Left renal pelvis (tissue), 4 donors: ENCODE measurements around the gene PRDX5. TPM values are rescaled to one million over a fixed set of nuclear protein-coding genes. Genes with fewer than 3 reads are reported as not detected.
"Not testable (repeated sequence)": the region's sequence is repeated elsewhere in the genome, so short reads cannot be mapped to it uniquely, and the experiment has no call there.

Experiments
- DNase-seq, 4 donors: peaks; one replicate each; pipeline ENCODE4 v3.0.0-alpha.2; 2013; ENCODE audit warnings: low read depth in 4 of 4, low spot score in 3 of 4
- polyA plus RNA-seq, 4 donors: library from polyadenylated mRNA; unstranded; fragments of 120-200 nt; gene quantifications; one replicate each; pipeline ENCODE4 v1.2.1, GENCODE V29; 2013; ENCODE audit not compliant: insufficient read length in 4 of 4

PRDX5 gene
- polyA plus RNA-seq, 4 donors: 156 to 230 (median 184) TPM

DNA sequence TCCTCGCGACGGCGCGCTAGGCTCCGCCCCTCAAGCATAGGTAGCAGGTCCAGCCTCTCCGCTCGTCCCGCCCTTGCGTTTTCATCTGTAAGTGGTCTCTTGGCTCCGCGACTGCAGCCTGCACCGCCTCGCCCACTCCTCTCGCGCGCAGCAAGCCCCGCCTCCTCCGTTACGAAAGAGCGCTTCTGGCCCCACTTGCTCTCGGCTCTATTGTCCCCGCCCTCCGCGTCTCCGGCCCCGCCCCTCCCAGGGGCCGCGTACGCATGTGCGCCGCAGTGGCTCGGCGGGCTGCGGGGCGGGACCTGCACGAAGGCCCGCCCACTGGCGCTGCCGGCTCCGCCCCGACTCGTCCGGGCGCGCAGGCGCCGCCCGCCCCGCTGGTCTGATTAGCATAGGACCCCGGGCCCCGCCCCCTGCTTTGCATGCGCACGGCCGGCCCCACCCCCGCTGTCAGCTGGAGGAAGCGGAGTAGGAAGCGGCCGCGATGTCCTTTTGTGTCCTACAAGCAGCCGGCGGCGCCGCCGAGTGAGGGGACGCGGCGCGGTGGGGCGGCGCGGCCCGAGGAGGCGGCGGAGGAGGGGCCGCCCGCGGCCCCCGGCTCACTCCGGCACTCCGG lies 12.7 kb upstream of the PRDX5 start, which contains the start of gene ESRRA:
ESRRA (plus strand) TSS at position 450 of the 616 bp plus-strand sequence. CDS start 1,656 bp downstream, outside the sequence.
- DNase-seq: peak; percentile 91 to 98 (median 96)

DNA sequence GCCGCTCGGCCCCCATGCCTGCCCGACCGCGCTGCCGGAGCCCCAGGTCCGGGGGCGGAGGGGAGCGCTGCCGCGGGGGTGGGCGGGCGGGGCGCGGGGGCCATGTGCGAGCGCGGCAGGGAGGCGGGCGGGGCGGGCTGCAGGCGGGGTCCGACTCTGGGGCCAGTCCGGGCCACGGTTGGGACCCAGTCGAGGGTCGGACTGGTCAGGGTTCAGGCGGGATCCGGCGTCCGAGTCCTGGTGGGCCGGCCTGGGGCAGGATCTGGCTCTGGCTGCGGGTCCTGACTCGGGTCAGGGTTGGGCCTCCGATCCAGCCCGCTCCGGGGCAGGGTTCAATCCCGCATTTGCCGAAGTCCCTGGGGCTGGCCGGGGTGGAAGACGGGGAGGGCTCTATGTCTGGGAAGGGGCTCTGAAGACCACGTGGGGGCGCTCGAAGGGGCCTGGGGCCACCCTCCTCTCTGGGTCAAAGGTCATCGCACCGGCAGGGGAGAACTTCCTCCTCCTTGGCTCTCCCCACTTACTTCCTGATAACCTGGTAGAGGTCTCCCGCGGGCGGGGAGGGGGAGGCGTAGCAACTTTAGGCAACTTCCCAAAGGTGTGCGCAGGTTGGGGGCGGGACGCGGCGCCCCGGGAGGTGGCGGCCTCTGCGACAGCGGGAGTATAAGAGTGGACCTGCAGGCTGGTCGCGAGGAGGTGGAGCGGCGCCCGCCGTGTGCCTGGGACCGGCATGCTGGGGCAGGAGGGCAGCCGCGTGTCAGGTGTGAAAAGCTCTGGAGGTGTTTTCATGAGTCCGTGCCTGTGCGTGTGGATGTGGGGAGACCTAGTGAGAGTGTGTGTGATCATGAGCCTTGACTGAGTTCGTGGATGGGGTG lies 12.0 kb upstream of the PRDX5 start:
- DNase-seq: no peak

DNA sequence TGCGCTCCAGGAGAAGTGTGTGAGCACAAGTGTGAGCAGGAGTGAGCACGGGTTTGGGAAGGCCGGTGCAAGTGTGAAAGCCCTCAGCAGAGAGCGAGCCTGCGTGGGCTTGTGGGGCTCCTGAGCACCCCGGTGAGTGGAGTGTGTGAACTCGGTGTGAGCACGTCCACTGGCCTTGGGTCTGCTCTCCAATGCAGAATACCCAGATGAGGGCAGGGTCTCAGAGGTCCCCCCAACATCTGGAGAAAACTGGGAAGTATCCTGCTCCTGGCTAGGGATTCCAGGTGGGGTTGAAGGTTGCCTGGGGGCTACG lies 11.4 kb upstream of the PRDX5 start:
- DNase-seq: no peak

DNA sequence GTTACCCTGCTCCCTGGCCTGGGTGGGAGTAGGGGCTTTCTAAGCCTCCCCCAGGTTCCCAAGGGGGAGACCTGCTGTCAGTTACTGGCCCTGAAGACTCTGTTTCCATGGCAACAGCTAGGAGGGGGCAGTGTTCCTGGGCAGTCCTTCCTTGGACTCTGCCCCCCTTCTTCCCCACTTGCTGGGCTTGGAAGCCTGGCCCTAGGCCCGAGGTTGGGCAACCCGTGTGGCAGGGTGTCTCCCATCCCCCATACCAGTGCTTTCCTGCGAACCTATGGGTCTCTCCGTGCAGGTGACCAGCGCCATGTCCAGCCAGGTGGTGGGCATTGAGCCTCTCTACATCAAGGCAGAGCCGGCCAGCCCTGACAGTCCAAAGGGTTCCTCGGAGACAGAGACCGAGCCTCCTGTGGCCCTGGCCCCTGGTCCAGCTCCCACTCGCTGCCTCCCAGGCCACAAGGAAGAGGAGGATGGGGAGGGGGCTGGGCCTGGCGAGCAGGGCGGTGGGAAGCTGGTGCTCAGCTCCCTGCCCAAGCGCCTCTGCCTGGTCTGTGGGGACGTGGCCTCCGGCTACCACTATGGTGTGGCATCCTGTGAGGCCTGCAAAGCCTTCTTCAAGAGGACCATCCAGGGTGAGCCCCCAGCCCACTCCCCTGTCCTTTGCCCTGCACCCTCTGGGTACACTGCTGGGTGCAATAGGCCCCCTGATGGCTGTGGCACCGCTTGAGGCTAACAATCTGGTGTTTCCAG lies 10.9 kb upstream of the PRDX5 start:
- no peak for DNase-seq

DNA sequence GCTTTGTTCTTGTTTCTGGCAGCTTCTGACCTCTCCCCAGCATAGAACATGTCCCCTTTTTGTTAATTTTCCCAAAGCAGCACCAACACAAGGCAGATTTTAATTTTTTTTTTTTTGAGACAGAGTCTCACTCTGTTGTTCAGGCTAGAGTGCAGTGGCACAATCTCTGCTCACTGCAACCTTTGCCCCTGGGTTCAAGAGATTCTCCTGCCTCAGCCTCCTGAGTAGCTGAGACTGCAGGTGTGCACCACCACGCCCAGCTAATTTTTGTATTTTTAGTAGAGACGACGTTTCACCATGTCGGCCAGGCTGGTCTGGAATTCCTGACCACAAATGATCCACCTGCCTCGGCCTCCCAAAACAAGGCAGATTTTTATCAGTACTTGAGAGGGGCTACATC lies 10.1 kb upstream of the PRDX5 start:
- DNase-seq: not testable (repeated sequence)

DNA sequence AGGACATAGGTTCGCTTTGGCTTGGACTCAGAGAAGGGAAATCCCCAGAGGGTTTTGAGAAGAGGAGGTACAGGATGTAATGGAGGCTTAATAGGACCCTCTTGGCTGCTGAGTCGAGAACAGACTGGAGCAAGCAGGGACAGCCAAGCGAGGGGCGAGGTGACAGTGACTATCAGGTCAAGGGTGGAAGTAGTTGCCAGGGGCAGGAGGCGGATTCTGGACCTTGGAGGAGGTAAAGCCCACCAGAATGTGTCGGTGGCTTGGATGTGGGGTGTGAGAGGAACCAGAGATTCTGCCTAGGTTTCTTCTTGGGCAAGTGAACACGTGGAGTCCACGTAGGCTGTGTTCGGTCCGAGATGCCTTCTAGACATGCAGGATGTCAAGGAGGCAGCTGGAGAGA lies 5.0 kb upstream of the PRDX5 start:
- DNase-seq: no peak

DNA sequence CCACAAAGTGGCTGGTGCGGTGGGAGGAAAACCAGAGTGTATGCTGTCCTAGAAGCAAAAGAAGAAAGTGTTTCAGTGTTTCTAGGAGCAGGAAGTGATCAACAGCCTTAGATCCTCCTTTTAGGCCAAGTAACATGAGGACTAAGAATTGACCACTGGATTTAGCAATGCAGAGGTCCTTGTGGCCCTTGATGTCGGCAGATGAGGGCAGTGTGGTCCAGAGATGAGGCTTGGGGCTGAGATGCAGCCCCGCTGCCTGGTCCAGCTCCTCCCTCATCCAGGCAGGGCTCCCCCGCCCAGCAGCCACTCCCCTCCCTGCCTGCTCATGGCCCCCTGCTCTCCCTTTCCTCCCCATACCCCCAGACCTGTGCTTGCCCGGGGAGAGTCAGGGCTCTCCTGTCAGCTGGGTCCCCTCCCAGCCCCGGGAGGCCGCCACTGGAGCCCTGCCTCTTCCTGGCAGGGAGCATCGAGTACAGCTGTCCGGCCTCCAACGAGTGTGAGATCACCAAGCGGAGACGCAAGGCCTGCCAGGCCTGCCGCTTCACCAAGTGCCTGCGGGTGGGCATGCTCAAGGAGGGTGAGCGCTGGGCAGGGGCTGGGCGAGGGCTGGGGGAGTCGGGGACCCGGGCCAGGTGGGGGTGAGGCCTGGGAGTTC lies 4.3 kb upstream of the PRDX5 start:
- DNase-seq: no peak

DNA sequence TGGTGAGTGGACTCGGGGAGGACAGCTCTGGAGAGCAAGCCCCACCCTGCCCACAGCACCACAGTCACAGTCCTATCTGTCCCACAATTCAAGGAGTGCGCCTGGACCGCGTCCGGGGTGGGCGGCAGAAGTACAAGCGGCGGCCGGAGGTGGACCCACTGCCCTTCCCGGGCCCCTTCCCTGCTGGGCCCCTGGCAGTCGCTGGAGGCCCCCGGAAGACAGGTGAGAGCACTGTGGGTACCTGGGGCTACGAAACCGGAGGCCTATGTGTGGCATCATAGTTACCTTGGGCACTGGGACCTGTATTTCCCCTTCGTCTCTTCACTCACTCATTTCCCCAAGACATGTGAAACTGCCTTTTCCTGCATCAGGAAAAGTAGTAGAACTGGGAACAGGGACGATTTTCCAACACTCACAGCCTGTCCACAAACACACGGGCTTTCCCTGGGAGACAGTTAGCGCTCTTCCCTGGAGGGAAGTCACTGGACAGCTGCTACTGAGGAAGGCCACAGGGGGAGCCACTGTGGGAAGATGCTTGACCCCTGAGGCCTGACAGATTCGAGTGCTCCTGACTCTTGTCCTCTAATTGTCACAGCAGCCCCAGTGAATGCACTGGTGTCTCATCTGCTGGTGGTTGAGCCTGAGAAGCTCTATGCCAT lies 3.6 kb upstream of the PRDX5 start:
- no peak for DNase-seq

DNA sequence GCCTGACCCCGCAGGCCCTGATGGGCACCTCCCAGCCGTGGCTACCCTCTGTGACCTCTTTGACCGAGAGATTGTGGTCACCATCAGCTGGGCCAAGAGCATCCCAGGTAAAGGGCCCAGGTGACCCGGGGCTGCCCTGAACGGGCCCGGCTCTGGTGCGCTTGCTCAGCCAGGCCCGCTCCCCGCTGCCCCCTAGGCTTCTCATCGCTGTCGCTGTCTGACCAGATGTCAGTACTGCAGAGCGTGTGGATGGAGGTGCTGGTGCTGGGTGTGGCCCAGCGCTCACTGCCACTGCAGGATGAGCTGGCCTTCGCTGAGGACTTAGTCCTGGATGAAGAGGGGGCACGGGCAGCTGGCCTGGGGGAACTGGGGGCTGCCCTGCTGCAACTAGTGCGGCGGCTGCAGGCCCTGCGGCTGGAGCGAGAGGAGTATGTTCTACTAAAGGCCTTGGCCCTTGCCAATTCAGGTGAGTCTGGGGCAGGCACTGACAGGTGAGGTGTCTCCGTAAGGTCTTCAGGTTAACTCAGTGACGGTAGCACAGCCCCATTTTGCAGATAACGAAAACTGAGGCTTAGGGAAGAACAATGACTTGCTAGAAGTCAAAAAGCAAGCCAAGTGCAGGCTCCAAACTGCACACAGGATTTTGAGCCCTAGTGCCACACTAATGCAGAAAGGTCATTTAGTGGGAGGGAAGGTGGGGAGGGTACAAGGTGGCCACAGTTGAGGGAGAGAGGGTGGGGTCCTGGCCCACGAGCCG lies 2.9 kb upstream of the PRDX5 start:
- DNase-seq: no peak

DNA sequence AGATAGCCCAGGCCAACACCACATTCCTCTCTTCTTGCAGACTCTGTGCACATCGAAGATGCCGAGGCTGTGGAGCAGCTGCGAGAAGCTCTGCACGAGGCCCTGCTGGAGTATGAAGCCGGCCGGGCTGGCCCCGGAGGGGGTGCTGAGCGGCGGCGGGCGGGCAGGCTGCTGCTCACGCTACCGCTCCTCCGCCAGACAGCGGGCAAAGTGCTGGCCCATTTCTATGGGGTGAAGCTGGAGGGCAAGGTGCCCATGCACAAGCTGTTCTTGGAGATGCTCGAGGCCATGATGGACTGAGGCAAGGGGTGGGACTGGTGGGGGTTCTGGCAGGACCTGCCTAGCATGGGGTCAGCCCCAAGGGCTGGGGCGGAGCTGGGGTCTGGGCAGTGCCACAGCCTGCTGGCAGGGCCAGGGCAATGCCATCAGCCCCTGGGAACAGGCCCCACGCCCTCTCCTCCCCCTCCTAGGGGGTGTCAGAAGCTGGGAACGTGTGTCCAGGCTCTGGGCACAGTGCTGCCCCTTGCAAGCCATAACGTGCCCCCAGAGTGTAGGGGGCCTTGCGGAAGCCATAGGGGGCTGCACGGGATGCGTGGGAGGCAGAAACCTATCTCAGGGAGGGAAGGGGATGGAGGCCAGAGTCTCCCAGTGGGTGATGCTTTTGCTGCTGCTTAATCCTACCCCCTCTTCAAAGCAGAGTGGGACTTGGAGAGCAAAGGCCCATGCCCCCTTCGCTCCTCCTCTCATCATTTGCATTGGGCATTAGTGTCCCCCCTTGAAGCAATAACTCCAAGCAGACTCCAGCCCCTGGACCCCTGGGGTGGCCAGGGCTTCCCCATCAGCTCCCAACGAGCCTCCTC lies 2.0 kb upstream of the PRDX5 start:
- not testable (repeated sequence) for DNase-seq

DNA sequence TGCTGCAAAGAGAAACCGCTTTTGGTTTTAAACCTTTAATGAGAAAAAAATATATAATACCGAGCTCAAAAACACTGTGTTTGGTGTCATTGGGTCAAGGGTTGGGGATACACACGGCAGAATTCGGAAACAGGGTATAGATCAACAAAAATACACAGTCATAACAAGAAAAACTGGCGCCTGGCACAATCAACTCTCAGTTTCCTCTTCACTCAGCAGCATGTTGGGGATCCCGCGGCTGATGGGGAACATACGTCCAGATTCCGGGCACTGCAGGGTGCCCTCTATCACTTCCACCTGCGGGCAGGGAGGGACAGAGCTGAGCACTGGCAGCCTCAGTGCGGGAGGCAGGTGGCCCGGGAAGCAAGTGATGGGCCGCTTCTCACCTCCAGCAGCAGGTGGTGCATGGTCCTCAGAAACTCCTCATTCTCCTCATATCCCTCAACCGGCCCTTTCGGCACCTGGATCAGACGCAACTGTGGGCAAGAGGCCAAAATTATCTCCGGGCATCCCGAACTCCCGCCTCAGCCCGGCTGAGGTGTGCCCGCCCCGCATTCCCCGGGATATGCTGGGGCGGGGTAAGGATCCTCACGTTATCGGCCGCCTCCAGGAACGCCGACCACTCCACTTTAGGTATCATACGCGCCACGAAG lies 1.1 kb upstream of the PRDX5 start:
- DNase-seq: no peak

DNA sequence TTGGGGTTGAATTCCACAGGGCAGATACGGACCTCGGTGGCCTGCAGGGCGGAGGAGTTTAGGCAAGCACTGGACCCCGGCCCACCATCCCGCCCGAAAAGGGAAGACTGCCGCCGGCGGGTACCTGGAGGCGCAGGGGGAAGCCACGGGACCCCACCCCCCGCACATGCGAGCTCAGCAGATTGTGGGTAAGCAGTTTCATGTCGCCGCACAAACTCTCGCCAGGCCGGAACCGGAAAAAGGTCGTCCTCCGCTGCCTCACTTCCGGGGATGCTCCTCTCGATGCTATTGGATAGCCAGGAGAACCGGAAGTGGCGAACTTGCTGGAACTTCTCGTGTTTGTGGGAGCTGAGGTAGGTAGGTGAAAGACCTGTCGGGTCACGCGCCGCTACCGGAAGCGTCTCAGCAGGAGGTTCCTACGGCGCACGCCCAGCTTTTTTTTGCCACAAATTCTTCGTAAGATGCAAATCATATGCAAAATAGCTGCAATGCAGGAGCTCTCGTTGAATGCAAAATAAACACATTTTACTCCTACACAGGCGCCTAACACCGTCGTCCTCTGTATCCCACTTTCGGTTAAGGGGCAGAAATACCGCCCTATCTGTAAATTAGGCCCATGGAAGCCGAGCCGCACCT lies 478 bp upstream of the PRDX5 start, which contains the start of gene TRMT112:
TRMT112 (minus strand) TSS at position 235 of the 636 bp plus-strand sequence; CDS start at position 202, 33 bp downstream.
- peak; percentile 86 to 94 (median 92) for DNase-seq

DNA sequence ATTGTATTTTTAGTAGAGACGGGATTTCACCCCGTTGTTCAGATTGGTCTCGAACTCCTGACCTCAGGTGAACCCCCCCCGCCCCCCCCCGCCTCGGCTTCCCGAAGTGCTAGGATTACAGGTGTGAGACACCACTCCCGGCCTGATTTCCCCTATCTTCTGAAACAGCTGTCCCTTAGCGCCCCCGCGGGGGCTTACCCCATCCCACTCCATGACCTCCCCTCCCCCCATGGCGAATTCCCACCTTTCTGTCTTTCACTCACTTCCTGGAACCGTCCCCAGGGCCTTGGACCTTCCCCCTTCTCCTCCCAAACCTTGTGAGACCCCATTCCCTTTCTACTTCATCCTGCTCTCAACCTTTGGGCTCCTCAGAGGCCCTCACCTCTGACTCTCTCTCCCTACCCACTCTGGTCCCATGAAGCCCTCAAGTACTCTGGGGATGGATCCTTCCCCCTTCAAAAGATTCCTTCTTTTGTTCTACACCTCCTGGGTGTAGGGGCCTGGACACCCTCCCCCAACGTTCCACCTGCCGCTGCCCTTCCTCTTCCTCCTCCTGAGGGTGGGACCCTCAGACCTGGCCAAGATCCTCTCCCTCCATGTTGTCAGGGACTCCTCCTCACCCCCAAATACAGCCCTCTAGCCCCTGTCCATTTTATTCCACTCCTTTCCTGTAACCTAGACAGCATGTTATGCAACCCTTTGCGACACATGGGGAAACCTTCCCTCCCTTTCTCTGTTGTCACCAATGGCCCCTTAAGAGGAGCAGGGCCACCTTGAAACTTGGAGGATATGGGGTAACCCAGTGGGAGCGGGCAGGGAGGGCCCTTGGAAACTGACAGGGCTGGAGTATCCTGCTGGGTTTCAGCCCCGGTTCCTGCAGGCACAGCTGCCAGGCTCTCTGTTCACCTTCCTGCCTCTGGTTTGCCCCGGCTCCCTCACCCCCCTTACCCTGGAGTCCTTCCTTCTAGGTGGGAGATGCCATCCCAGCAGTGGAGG lies 1.1 kb downstream of the PRDX5 start:
- no peak for DNase-seq

DNA sequence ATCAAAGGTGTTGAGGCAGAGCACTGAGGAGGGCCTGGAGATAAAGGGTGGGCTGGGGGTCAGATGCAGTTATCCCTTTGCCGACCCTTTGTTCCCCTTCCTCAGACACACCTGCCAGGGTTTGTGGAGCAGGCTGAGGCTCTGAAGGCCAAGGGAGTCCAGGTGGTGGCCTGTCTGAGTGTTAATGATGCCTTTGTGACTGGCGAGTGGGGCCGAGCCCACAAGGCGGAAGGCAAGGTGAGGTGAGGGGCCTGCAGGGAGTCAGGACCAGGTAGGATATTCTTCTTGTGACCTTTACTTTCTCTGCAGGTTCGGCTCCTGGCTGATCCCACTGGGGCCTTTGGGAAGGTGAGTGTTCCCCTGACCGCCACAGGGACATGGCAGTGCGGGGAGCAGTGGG lies 2.6 kb downstream of the PRDX5 start:
- no peak for DNase-seq

DNA sequence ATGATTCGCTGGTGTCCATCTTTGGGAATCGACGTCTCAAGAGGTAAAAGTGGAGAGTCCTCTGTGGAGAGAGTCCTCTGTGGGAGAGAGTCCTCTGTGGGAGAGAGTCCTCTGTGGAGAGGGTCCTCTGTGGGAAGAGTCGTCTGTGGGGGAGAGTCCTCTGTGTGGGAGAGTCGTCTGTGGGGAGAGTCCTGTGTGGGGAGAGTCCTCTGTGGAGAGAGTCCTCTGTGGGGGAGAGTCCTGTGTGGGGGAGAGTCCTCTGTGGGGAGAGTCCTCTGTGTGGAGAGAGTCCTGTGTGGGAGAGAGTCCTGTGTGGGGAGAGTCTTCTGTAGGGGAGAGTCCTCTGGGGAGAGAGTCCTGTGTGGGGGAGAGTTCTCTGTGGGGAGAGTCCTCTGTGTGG lies 3.1 kb downstream of the PRDX5 start:
- no peak for DNase-seq

DNA sequence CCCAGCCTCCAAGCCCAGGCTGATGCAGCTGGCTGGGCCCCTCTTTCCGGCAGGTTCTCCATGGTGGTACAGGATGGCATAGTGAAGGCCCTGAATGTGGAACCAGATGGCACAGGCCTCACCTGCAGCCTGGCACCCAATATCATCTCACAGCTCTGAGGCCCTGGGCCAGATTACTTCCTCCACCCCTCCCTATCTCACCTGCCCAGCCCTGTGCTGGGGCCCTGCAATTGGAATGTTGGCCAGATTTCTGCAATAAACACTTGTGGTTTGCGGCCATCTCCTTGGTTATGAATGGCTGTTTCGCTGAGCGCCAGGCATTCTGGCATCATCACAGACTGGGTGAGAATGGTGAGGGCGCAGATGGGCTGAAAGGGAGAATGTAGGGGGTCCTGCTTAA lies 3.6 kb downstream of the PRDX5 start:
- no peak for DNase-seq

DNA sequence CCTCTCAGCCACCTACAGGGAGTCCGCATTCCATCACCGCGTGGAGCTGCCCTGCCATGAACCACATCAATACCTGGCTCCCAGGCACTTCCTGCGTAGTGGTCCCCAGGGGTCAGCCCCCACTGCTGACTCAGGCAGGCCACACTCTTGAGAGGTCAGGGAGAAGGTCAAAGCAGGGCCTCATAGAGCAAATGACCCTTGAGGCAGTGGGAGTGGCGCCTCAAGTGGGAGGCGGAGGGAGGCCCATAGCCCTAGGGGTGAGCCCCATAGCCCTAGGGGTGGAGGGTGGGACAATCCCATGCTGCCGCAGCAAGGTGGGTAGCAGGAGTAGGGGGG lies 5.0 kb downstream of the PRDX5 start:
- no peak for DNase-seq
